ENCODE results near the gene VSTM2L. TPM values are rescaled to one million over a fixed set of nuclear protein-coding genes. Genes with fewer than 3 reads are reported as not detected.
A peak's percentile ranks its signal among the peaks of the same experiment; 100 is the strongest.

The VSTM2L gene
- polyA plus RNA-seq, 4 donors = 1.5 to 3.0 (median 2.1) TPM

DNA sequence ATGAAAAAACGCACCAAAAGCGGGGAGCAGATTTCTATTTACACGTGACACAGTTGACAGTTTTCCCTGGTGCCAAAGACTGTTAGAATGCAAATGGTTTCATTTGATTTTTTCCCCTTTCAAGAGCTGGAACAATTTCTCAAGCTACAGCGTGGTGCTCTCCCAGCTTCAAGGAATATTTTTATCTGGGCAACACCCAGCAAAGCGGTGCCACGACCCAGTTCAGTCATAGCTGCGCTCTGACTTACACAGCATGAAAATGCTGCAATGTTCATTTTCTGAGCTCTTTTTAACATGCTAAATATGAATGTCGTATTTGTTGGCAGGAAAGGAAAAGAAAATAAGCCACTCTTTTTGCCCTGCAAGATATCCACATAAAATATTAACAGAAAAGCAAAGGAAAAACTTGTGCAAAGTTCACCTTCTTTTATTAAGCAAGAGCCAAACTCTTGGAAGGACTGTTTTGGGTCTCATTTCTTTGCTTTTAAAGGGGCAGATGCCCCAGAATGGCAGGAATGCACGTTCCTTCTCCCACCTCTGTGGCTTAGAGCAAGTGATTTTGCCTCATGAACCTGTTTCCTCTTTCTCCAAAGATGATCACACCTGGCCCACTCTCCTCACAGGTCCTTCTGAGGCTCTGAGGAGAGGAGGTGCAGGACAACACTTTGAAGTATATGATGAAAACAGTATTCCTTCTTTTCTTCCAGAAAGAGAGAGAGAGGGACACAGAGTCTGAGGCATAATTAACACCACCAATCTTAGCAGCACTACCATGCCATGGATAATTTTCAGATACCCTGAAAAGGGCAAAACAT is 83.3 kb downstream of the VSTM2L start:
- DNase-seq (ENCODE audit: low read depth in 4 of 4, low spot score in 3 of 4) = no peak

DNA sequence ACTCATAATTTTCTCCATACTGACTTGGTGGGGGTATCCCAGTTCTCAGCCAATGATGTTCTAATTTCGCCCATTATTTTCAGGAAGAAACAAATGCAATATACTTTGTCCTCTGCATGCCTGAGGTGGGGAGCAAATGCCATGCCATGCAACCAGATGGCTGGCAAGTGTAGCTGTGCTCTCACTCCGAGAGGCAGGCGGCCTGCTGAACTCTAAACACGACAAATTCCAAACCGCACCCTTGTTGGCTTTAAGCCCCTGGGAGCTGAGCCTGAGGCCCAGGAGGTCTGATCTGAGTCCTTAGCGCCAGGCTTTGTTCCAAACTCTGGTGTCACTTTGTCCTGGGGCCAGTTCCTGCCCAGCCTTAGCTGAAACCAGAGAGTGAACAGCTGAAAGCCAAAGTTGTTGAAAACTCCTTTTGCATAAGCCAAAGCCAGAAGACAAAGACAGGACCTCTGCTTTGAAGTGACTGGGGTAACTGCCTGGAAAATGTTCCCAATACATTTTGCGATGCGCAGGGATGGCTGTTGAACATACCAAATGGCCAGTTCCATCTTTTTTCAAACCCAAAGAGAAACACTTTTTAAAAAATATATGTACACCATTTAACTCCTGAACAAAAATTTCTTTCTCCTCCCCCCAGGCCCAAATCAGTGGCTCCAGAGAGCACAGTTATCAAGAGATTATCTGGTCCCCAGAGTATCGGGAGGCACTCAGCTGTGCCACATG is 84.1 kb downstream of the VSTM2L start:
- no peak for DNase-seq (ENCODE audit: low read depth in 4 of 4, low spot score in 3 of 4)

DNA sequence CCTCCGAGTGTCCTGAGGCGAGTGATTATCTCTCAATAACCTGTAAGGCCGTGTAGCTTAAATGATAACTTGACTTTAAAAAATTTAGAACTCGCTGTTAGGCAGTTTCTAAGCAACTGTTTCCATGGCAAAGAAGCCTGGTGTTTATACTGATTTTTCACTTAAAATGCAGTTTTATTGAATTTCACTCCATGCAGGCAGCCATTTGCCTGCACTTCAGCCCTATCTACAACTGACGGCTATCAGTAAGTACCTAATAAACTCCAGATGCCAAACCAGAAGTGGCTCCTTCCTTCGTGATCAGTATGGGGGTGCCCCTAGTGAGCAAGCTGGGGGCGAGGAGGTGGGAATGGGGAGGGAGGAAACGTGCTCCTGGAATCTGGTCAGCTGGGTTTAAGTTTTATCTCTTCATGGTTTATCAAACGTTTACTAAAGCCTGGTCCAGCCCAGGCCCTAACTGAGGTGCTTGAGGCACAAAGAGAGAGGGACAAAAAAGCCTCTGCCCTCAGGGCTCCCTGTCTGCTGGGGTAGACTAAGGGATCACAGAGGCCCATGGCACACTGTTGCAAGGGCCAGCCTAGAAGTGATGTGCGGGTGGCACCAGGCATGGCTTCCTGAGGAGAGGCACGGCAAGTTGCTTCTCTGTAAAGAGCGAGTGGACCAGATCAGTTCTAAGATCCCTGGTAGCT is 84.8 kb downstream of the VSTM2L start:
- no peak for DNase-seq (ENCODE audit: low read depth in 4 of 4, low spot score in 3 of 4)

DNA sequence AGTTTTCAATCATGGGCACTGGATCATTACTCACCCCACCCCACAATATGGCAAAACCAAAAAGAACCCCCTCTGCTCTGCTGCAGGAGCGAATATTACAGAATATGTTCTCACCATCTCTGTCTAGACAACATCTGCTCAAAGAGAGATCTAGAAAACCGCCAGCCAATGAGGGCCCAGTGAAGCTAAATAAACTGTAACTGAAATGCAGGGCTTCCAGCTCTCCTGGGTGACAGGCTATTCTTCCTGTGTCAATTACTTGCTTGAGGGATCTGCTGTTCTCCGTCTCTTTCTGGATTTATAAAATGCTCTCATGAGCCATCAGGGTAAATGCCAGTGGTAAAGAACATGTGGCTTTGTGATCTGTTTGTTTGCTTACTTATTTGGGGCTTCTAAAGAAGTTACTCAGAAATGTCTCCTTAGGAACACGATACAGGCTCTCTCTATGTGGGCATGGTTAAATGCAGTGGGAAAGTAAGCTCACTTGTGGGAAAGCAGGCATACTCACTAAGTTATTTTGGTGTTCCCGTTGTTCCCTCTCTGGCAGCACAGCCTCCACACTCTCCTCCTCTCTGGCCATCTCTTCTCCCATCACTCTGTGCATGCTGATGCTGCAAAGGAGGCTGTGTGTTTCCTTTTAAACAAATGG is 85.5 kb downstream of the VSTM2L start:
- no peak for DNase-seq (ENCODE audit: low read depth in 4 of 4, low spot score in 3 of 4)

DNA sequence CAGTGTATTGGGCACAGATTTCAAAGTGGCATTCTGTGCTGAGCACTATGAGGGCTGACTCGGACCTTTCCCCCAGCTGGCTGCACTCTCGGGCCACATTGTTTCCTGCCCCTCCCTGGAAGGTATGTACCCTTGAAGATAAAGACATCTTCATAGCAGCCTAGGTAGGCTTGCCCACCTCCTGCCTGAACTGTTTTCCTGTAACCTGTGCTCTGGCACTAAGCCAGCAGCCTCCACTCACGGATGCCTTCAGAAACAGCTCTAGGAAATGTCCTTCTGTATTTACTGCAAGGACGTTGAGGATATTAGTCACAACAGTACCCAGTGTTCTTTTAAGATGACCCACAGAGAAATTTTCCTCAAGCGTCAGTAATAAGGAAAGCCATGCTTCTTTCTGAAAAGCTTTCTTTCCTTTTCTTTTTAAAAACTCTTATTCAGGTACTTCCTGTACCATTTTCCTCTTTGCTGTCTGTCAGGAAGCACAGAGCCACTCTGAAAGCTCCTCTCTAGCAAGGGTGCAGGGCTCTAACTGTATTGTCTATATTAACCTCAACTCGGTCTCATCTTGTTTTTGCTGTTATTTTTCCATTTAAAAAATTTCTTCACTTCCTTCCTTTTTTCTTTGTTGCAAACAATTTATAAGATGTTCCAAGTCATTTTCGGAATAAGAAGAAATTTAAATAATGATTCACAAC is 86.8 kb downstream of the VSTM2L start:
- no peak for DNase-seq (ENCODE audit: low read depth in 4 of 4, low spot score in 3 of 4)

DNA sequence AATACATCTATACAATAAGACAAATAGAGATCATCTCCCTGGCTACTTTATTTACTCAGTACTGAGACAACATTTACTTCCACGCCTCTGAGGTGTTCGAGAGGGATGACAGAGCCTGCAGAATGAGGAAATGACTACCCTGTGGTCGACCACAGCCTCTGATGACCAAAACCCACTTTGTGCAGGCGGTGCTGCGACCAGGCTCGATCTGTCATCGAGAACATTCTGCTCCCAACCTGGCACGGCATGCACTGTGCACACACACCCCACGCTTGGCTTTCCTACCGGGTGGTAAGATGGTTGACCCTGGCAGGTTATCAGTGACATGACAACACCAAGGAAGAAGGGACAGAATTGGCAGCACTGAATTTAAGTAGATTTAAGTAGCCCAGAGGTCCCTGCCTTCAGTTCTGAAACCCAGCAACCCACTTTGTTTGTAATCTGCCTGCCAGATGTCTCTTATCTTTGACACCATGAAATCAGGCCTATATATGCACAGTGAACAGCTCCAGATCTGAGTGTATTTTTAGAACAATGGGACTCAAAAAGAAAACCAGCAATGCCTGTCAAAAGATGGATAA is 87.7 kb downstream of the VSTM2L start:
- DNase-seq (ENCODE audit: low read depth in 4 of 4, low spot score in 3 of 4) = no peak

DNA sequence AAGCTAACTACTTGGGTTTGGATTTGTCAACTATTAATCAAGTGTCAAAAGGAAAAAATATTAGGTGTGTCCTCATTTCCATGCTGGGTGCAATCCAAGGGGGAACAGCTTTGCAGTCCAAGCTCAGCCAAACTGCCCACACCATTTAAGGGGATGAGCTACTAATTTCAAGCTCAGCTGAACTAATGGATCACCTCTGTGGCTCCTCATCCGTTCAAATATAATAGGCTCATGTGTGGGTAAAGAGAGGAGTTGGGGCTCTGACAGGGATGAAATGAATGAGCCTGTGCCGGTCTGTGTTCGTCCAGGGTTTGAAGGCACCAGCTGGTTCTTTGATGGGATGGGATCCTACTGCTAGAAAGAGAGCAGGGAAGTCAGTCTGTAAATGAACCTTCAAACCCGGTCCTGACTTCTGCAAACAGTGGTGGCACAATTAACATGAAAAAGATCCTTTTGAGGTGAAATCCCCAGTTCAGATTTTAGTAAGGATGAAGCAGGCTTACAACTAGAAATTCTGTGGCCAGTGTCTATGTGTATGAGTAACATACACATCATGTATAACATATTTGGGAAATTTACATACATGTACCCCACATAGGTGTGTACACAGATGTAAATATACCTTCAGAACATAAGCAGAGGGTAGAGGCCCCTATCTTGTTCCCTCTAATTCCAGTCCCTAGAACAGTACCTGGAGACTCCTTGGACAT is 88.4 kb downstream of the VSTM2L start:
- DNase-seq (ENCODE audit: low read depth in 4 of 4, low spot score in 3 of 4) = no peak

DNA sequence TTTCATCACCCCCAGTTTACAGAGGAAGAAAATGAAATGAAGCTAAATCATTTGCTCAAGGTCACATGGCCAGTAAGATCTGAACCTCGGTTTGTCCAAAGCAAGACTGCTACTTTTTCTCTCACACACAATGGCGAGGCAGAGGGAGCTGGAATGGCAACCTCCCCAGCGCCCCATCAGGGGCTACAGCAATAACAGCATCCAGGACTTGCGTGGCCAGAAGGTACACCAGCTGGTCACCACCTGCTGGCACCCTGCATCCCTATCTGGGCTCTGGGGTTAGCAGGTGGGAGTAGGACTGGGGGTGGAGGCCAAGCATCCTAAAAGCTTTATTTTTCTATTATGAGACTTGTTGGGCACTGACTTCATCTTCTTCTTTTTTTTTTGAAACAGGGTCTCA is 89.0 kb downstream of the VSTM2L start:
- no peak for DNase-seq (ENCODE audit: low read depth in 4 of 4, low spot score in 3 of 4)

DNA sequence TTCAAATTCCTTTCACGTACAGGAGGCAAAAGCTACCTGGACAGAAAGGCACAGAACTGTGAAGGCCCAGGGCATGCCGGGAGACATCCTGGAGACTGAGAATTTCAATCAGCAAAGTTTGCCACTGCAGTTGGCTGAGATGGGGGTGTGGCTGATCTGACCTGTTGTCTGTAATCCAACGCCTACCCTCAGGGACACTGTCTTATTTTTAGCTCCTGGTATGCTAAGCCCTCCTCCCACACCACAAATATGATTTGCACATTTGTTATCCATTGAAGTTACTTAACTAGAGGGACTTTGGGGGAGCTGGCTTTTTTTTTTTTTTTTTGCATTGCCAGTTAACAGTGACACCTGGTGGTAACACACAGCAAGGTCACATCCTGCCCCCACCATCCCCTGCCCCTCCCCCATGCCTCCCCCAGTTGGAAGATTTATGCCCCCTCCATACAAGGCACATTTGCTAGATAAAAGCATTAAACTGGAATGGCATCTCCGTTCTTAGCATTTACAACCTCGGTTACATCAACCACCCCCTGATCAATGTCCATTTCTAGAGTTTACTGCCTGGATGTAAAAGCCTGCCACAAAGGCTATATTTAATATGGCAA is 90.0 kb downstream of the VSTM2L start:
- peak in 1 of 4 donors; percentile 16 for DNase-seq (ENCODE audit: low read depth in 4 of 4, low spot score in 3 of 4)

DNA sequence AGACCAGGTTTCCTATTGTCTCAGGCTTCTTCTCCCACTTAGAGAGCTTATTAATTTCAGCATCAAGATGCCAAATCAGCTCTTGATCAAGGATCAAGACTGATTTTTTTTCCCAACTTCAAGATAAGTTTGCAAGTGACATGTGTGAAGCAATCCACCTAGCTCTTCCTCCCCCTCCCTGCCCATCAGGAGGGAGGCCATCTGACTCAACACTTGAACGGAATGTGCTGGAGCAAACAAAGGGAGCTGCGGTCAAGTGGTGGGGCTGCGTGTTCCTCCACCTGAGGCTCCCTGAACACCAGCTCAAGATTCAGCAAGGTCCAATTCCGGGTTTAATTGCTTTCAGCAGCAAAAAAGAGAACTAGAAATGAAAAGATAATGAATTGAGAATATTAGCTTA is 91.6 kb downstream of the VSTM2L start:
- no peak for DNase-seq (ENCODE audit: low read depth in 4 of 4, low spot score in 3 of 4)

Other genes with a start within 250 kb of the VSTM2L start
- 10 to 100 TPM; 45.6 to 53.7 (median 50.5) TPM for gene CTNNBL1, start 209.1 kb upstream of the VSTM2L start, polyA plus RNA-seq (ENCODE audit: insufficient read length in 4 of 4)
- 10 to 100 TPM; 24.2 to 28.8 (median 26.9) TPM for gene TTI1, start 130.3 kb downstream of the VSTM2L start, polyA plus RNA-seq (ENCODE audit: insufficient read length in 4 of 4)
- gene RPRD1B, start 130.6 kb downstream of the VSTM2L start, polyA plus RNA-seq (ENCODE audit: insufficient read length in 4 of 4) = 10 to 100 TPM; 34.3 to 42.6 (median 39.3) TPM

Measured in right renal pelvis (tissue), 4 donors.